ENCODE data around the gene NSFL1C.

The NSFL1C gene

DNA sequence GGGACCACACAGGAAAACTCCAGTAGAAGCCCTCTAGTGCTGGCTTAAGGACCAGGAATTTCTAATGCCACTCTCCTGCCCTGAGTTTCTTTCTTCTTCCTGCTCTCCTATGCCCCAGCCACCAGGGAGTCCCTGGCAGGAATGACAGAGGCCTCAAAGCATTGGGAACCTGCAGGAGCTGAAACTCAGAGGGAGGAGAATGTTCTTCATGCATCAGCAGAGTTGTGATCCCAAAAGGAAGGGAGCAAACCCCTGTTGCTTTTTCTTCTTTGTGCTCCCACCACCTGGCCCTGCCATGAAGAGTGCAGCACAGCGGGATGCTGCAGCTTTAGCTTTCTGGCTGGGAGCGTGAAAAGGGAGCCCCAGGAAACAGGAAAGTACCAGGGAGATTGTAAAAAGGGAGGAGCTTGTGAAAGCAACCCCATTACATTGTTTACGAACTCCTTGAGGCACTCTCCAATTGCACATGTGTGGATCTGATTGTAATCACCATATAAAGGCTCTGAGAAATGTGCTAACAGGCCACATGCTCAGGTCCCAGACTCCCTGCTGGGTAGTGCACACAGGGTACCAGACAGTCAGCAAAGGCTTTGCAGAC is 39.1 kb downstream of the NSFL1C start:
- H3K79me2 ChIP-seq, result no peaks in the 10 kb centered on the region
- no peaks in the 10 kb centered on the region for H3K27me3 ChIP-seq (ENCODE audit: control insufficient read depth, insufficient read depth, low read length)
- H3K27ac ChIP-seq, result no peak overlapping the region
- H3K4me1 ChIP-seq, result no peaks in the 10 kb centered on the region
- H3K36me3 ChIP-seq (ENCODE audit: control insufficient read depth, insufficient read depth, low read length), result no peaks in the 10 kb centered on the region
- H3K4me2 ChIP-seq (ENCODE audit: low read length), result no peak overlapping the region
- no peaks in the 10 kb centered on the region for H3K9me3 ChIP-seq (ENCODE audit: control insufficient read depth, low read length)
- no peak overlapping the region for H2AFZ ChIP-seq
- no peak overlapping the region for H3K4me3 ChIP-seq (ENCODE audit: low read depth, low read length)
- H3K9ac ChIP-seq, result no peak overlapping the region
- TF ChIP-seq CTCF (IDR thresholded peaks at IDR 0.05), result no peak

DNA sequence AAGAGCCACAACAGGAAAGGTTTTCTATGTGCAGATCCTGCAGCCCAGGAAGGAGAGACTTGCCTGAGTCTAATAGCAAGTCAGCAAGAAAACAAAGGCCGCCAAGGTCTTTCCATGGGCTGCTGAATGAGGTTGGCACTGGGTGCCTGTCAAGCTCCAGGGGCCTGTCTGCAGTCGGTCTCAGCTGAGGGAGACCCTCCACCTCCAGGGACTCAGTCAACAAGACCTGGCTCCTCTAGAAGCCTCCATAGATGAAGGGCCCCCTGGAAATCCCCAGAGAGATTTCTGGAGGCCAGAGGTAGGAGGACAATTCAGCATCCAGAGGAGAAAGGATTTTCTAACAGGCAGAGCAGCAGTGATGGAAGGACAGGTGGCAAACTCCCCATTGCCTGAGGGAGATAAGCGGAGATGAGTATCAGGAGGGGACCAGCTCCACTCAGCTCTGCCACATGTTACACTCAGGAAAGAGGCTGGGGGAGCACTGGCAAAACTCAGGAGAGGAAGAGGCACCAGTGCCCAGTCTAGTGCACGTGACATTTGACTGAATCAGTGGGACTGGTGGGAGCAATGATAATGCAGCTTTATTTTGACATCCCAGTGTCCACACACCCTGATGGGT is 40.3 kb downstream of the NSFL1C start:
- no peak overlapping the region for H3K4me2 ChIP-seq (ENCODE audit: low read length)
- H3K4me1 ChIP-seq, result no peaks in the 10 kb centered on the region
- TF ChIP-seq CTCF (IDR thresholded peaks at IDR 0.05), result no peak
- H3K27ac ChIP-seq, result no peak overlapping the region
- H3K36me3 ChIP-seq (ENCODE audit: control insufficient read depth, insufficient read depth, low read length), result no peaks in the 10 kb centered on the region
- no peak overlapping the region for H3K4me3 ChIP-seq (ENCODE audit: low read depth, low read length)
- H3K79me2 ChIP-seq, result no peaks in the 10 kb centered on the region
- H2AFZ ChIP-seq, result no peak overlapping the region
- H3K27me3 ChIP-seq (ENCODE audit: control insufficient read depth, insufficient read depth, low read length), result no peaks in the 10 kb centered on the region
- no peaks in the 10 kb centered on the region for H3K9me3 ChIP-seq (ENCODE audit: control insufficient read depth, low read length)
- no peak overlapping the region for H3K9ac ChIP-seq

DNA sequence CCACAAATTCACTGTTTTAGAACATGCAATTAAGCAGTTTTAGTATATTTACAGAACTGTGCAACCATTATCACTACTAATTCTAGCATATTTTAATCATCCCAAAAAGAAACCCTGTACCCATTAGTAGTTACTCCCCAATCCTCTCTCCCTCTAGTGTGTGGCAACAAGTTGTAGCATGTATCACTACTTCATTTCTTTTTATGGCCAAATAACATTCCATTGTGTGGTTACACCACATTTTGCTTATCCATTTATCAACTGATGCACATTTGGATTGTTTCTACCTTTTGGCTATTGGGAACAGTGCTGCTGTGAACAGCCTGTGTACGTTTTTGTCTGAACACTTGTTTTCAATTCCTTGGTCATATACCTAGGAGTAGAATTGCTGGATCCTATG is 42.3 kb downstream of the NSFL1C start:
- Histone ChIP-seq H3K4me1 (no peaks in the 10 kb centered on the region), H3K36me3 (ENCODE audit: control insufficient read depth, insufficient read depth, low read length) (no peaks in the 10 kb centered on the region), H3K9ac (no peak overlapping the region), H3K79me2 (no peaks in the 10 kb centered on the region), H3K27ac (no peak overlapping the region), H3K4me3 (ENCODE audit: low read depth, low read length) (no peak overlapping the region), H3K27me3 (ENCODE audit: control insufficient read depth, insufficient read depth, low read length) (no peaks in the 10 kb centered on the region), H3K4me2 (ENCODE audit: low read length) (no peak overlapping the region), H3K9me3 (ENCODE audit: control insufficient read depth, low read length) (no peaks in the 10 kb centered on the region), H2AFZ (no peak overlapping the region)
- TF ChIP-seq CTCF (IDR thresholded peaks at IDR 0.05), result no peak

DNA sequence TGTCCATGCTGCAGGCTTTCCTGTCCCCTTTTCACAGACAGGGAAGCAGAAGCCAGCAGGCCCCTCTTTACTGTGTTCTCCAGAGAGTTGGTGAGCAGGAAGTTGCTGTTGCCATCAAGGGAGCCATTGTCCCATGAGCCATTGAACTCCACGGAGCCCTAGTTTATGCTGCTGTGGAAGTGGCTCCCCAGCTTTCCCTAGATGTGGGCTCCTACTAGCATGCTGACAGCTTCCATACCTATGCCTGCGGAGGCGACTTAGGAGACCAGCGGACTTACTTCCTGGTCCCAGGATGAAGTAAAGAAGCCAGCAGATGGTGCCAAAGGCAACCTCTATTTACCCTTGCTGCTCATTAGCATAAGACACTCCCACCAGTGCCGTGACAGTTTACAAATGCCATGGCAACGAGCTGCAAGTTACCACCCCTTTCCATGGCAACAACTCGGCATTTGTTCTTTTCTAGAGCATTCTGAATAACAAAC is 43.0 kb downstream of the NSFL1C start:
- Histone ChIP-seq H2AFZ (peak overlapping the region; percentile 35), H3K27ac (no peak overlapping the region), H3K9ac (no peak overlapping the region), H3K27me3 (ENCODE audit: control insufficient read depth, insufficient read depth, low read length) (no peaks in the 10 kb centered on the region), H3K4me2 (ENCODE audit: low read length) (no peak overlapping the region), H3K36me3 (ENCODE audit: control insufficient read depth, insufficient read depth, low read length) (no peaks in the 10 kb centered on the region), H3K4me3 (ENCODE audit: low read depth, low read length) (no peak overlapping the region), H3K79me2 (no peaks in the 10 kb centered on the region), H3K9me3 (ENCODE audit: control insufficient read depth, low read length) (no peaks in the 10 kb centered on the region), H3K4me1 (no peaks in the 10 kb centered on the region)
- TF ChIP-seq CTCF (IDR thresholded peaks at IDR 0.05), result no peak

DNA sequence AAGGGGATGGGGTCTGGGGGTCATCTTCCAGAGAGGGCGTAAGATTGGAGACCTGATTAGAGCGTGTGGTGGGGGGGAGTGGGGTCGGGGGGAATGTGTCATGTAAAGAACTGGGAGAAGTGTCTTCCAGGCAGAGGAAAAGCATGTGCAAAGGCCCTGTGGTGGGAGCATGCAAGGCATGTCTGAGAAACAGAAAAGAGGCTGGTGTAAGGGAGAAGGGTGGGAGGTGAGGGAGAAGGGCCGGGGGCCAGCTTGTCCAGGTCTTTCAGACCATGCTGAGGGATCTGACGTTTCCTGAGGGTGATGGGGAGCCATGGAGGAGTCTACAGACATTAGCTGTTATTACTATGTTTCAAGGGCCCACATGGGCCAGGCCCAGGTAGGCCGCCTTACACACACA is 43.4 kb downstream of the NSFL1C start:
- no peaks in the 10 kb centered on the region for H3K36me3 ChIP-seq (ENCODE audit: control insufficient read depth, insufficient read depth, low read length)
- H3K4me2 ChIP-seq (ENCODE audit: low read length), result no peak overlapping the region
- H2AFZ ChIP-seq, result peak overlapping the region; percentile 35
- no peaks in the 10 kb centered on the region for H3K79me2 ChIP-seq
- H3K9ac ChIP-seq, result no peak overlapping the region
- no peaks in the 10 kb centered on the region for H3K27me3 ChIP-seq (ENCODE audit: control insufficient read depth, insufficient read depth, low read length)
- H3K4me3 ChIP-seq (ENCODE audit: low read depth, low read length), result no peak overlapping the region
- H3K27ac ChIP-seq, result no peak overlapping the region
- H3K9me3 ChIP-seq (ENCODE audit: control insufficient read depth, low read length), result no peaks in the 10 kb centered on the region
- no peak for TF ChIP-seq CTCF (IDR thresholded peaks at IDR 0.05)
- no peaks in the 10 kb centered on the region for H3K4me1 ChIP-seq
